Prostate gland (tissue), 2 donors: ENCODE results near the gene PTPRM.

Experiments
- POLR2AphosphoS5 ChIP-seq: sonication (generic); formaldehyde crosslinking; IDR thresholded peaks from one replicate; pipeline ENCODE4 v1.6.1; 2017; ENCODE audit warnings: antibody characterized with exemption
- TF ChIP-seq, protein P1 (sequence below), 4 experiments: fragments of 200-600 bp in 2 of 4; fragments of 450-650 bp in 2 of 4; sonication (generic) in 2 of 4; IDR thresholded peaks; 1 replicate in 3 of 4; 2 replicates in 1 of 4; pipeline ENCODE4 v1.5.1; 2016 to 2019; ENCODE audit warnings: antibody characterized with exemption in 4 of 4, mild to moderate bottlenecking in 2 of 4, moderate library complexity in 2 of 4

- TF ChIP-seq POLR2AphosphoS5 = no peak
- TF ChIP-seq, protein P1, sequence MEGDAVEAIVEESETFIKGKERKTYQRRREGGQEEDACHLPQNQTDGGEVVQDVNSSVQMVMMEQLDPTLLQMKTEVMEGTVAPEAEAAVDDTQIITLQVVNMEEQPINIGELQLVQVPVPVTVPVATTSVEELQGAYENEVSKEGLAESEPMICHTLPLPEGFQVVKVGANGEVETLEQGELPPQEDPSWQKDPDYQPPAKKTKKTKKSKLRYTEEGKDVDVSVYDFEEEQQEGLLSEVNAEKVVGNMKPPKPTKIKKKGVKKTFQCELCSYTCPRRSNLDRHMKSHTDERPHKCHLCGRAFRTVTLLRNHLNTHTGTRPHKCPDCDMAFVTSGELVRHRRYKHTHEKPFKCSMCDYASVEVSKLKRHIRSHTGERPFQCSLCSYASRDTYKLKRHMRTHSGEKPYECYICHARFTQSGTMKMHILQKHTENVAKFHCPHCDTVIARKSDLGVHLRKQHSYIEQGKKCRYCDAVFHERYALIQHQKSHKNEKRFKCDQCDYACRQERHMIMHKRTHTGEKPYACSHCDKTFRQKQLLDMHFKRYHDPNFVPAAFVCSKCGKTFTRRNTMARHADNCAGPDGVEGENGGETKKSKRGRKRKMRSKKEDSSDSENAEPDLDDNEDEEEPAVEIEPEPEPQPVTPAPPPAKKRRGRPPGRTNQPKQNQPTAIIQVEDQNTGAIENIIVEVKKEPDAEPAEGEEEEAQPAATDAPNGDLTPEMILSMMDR (IDR thresholded peaks at IDR 0.05) = no peak
Measured at GRCh38 chr18:8065284-8065683, 498.2 kb downstream of the PTPRM start.
